GM12878 (cell line): ENCODE results near the gene PXT1. TPM values are rescaled to one million over a fixed set of nuclear protein-coding genes. Genes with fewer than 3 reads are reported as not detected.
A peak's percentile ranks its signal among the peaks of the same experiment; 100 is the strongest.

ENCODE experiments used
- ATAC-seq: fragments of 200-7000 bp; cut with Tn5 transposase; 3 replicates; pipeline ENCODE4 v1.9.1; 2020; ENCODE audit warnings: mild to moderate bottlenecking, moderate library complexity
- BruUV-seq: library from RNA; stranded (reverse); fragments of 400-500 nt; replicated peaks from 2 replicates; lab custom pipeline; 2021; lab: Mats Ljungman, UMichigan
- CTCF ChIA-PET: fragments of 300-600 bp; sonication (Branson Sonifier 250); formaldehyde crosslinking; extraction: SDS; loops from one replicate; lab custom pipeline; 2021; ENCODE audit warnings: inconsistent platforms; lab: Yijun Ruan, JAX
- POLR2A ChIA-PET: fragments of 350-600 bp; formaldehyde crosslinking; extraction: SDS; loops from one replicate; lab custom pipeline; 2021; ENCODE audit warnings: inconsistent platforms; lab: Charles Lee
- RAD21 ChIA-PET: fragments of 300-600 bp; sonication (Branson Sonifier 250); formaldehyde crosslinking; loops from one replicate; lab custom pipeline; 2023; ENCODE audit warnings: antibody characterized with exemption; ENCODE audit not compliant: unreplicated experiment; lab: Charles Lee
- SMC1A ChIA-PET: fragments of 300-600 bp; sonication (Branson Sonifier 250); formaldehyde crosslinking; loops from one replicate; lab custom pipeline; 2023; ENCODE audit not compliant: unreplicated experiment, uncharacterized antibody; lab: Charles Lee
- DNase-seq: peaks from one replicate; pipeline ENCODE4 v3.0.0-alpha.2; 2011; ENCODE audit warnings: low read depth, low spot score
- FAIRE-seq: peaks from 3 replicates; lab custom pipeline; 2011; peaks lifted over from hg19 to GRCh38; lab: Jason Lieb, UNC
- H2AFZ ChIP-seq: 2 replicates; pipeline ENCODE4 v1.6.0; 2011; ENCODE audit warnings: low read depth, low read length, control low read depth; ENCODE audit not compliant: control insufficient read depth
- H3K27ac ChIP-seq: 2 replicates; pipeline ENCODE4 v1.5.1; 2011; ENCODE audit warnings: control low read depth; ENCODE audit not compliant: control insufficient read depth, insufficient read depth
- H3K27me3 ChIP-seq, 2 experiments: replicated peaks in 1 of 2; 2 replicates each; pipeline versions ENCODE4 v1.6.0 to v1.6.1; 2011; ENCODE audit warnings: low read length in 1 of 2; ENCODE audit not compliant: control insufficient read depth in 2 of 2, insufficient read depth in 2 of 2
- H3K36me3 ChIP-seq, 2 experiments: 2 replicates each; pipeline ENCODE4 v1.5.1; 2011; ENCODE audit warnings: low read length in 1 of 2; ENCODE audit not compliant: control insufficient read depth in 2 of 2, insufficient read depth in 2 of 2
- H3K4me1 ChIP-seq: 2 replicates; pipeline ENCODE4 v1.6.1; 2011; ENCODE audit warnings: mild to moderate bottlenecking, low read length, moderate library complexity, mixed read lengths; ENCODE audit not compliant: control insufficient read depth, insufficient read depth
- H3K4me2 ChIP-seq: 2 replicates; pipeline ENCODE4 v1.6.0; 2011; ENCODE audit warnings: control low read depth; ENCODE audit not compliant: control insufficient read depth, insufficient read depth
- H3K4me3 ChIP-seq: fragments of 200-600 bp; sonication (generic); 2 replicates; pipeline ENCODE4 v1.5.1; 2016
- H3K79me2 ChIP-seq: 2 replicates; pipeline ENCODE4 v1.6.0; 2011; ENCODE audit warnings: low read length; ENCODE audit not compliant: control insufficient read depth, insufficient read depth
- H3K9ac ChIP-seq: 2 replicates; pipeline ENCODE4 v1.8.0; 2011; ENCODE audit warnings: low read length, control low read depth, mixed read lengths; ENCODE audit not compliant: control insufficient read depth, insufficient read depth
- H3K9me3 ChIP-seq: replicated peaks from 3 replicates; pipeline ENCODE4 v1.5.1; 2011; ENCODE audit warnings: mild to moderate bottlenecking, low read length; ENCODE audit not compliant: control insufficient read depth, insufficient read depth
- H4K20me1 ChIP-seq: 2 replicates; pipeline ENCODE4 v1.6.0; 2011; ENCODE audit not compliant: control insufficient read depth, insufficient read depth
- JUNB ChIP-seq: IDR thresholded peaks from 2 replicates; pipeline ENCODE4 v1.6.1; 2016; ENCODE audit warnings: antibody characterized with exemption, mild to moderate bottlenecking
- NKRF ChIP-seq: fragments of 450-650 bp; conservative IDR thresholded peaks from 2 replicates; pipeline ENCODE4 v1.6.1; 2017; ENCODE audit warnings: mild to moderate bottlenecking, moderate library complexity
- RBBP5 ChIP-seq: fragments of 200-600 bp; sonication (generic); conservative IDR thresholded peaks from 2 replicates; pipeline ENCODE4 v1.6.1; 2016
- SMAD5 ChIP-seq: IDR thresholded peaks from 2 replicates; pipeline ENCODE4 v1.6.1; 2016; ENCODE audit warnings: antibody characterized with exemption, low read depth
- ZNF384 ChIP-seq: IDR thresholded peaks from 2 replicates; pipeline ENCODE4 v1.6.1; 2012; ENCODE audit warnings: low read depth, mild to moderate bottlenecking, low read length, improper control_type of control experiment, borderline replicate concordance
- ZNF687 ChIP-seq: fragments of 450-650 bp; IDR thresholded peaks from 2 replicates; pipeline ENCODE4 v1.6.1; 2017; ENCODE audit warnings: mild to moderate bottlenecking, moderate library complexity
- WGBS: methylation state at CpG from one replicate; pipeline ENCODE4 v1.1.6; 2016; ENCODE audit warnings: low lambda C conversion rate; ENCODE audit not compliant: insufficient replicate concordance, insufficient coverage; ENCODE audit errors: missing lambda C conversion rate; 5-methylcytosine and 5-hydroxymethylcytosine counted together
- in situ Hi-C: fragments of 300-500 bp; cut with MboI; formaldehyde crosslinking; loops from 9 replicates; pipeline ENCODE4 v1.14.3; 2018; ENCODE audit warnings: mixed read lengths
- intact Hi-C: fragments of 100-400 bp; cut with micrococcal nuclease; formaldehyde crosslinking; loops from one replicate; pipeline ENCODE4 v1.14.2; 2022; ENCODE audit not compliant: unreplicated experiment
- polyA plus RNA-seq, 11 experiments: library from polyadenylated mRNA; depleted of rRNA in 4 of 11; unstranded in 6 of 11; stranded (reverse) in 5 of 11; fragments of >200 nt; fragmentation: Nextera tagmentation in 4 of 11; fragmentation: Illumina TruSeq in 1 of 11; extraction: Ambion mirVana in 4 of 11; extraction: Trizol in 1 of 11; gene quantifications; 1 replicate in 1 of 11; 2 replicates in 10 of 11; pipeline versions ENCODE4 v1.2.1 to v1.2.3, GENCODE V29; 2011 to 2016; ENCODE audit warnings: inconsistent platforms in 2 of 11, missing spikeins in 2 of 11, low read depth in 1 of 11
- total RNA-seq, 4 experiments: library from RNA; depleted of rRNA in 3 of 4; stranded (reverse); fragments of >200 nt in 3 of 4; fragmentation: Illumina TruSeq in 1 of 4; extraction: Trizol in 1 of 4; gene quantifications; 2 replicates each; pipeline versions ENCODE4 v1.2.1 to v1.2.3, GENCODE V29; 2013 to 2021

The PXT1 gene
- total and polyA plus RNA-seq, 10 of the 15 experiments (the other 5 are each of a cell fraction or from before 2014, with no cell fraction given), result 0.27 to 2.9 (median 0.50) TPM

GRCh38 chr6:36378243-36378920, 64.3 kb downstream of the PXT1 start:
- no peak overlapping the region for H2AFZ ChIP-seq
- no peak for TF ChIP-seq ZNF687
- TF ChIP-seq JUNB, result peak; percentile 42
- TF ChIP-seq ZNF384, result no peak
- no peak for TF ChIP-seq NKRF
- TF ChIP-seq RBBP5, result no peak
- no peak for TF ChIP-seq SMAD5
- 2% methylated on average over 4 of the region's 4 CpGs for WGBS
- peaks cover 50% of the 10 kb centered on the region for H3K4me1 ChIP-seq
- FAIRE-seq (no peak), ATAC-seq (peak; percentile 37; the same call in 2 of the 3 replicates), DNase-seq (no peak)
- ChIA-PET CTCF (interaction anchor here (0.9 kb wide), 1 partner anchor 13 kb away, joined by 4 read pairs; no protein-coding TSS in a partner anchor), RAD21 (no interaction called here), POLR2A (interaction anchor here (0.6 kb wide), 1 partner anchor 263 kb away, joined by 6 read pairs; no protein-coding TSS in a partner anchor), SMC1A (interaction anchor here (0.7 kb wide), 1 partner anchor 101 kb away, joined by 3 read pairs; no protein-coding TSS in a partner anchor)
- no peak overlapping the region; the same call in 1 of the 2 replicates for H3K4me3 ChIP-seq
- no peaks in the 10 kb centered on the region for H4K20me1 ChIP-seq
- no peak overlapping the region for H3K9ac ChIP-seq
- no peaks in the 10 kb centered on the region for H3K9me3 ChIP-seq
- peak overlapping the region; percentile 39 for H3K4me2 ChIP-seq
- in situ Hi-C loops, result no loop called here
- H3K79me2 ChIP-seq, result no peaks in the 10 kb centered on the region
- BruUV-seq, result no TSS peak
- intact Hi-C loops, result no loop called here
- H3K36me3 ChIP-seq, result no peaks in the 10 kb centered on the region
- no peaks in the 10 kb centered on the region for H3K27me3 ChIP-seq
- H3K27ac ChIP-seq, result no peak overlapping the region
